OCI-M2 (cell line): ENCODE data around the gene EPB41L1.

Experiments
- DNase-seq: peaks from one replicate; lab custom pipeline; 2025; ENCODE audit not compliant: unreplicated experiment; lab: John Stamatoyannopoulos, UW

The EPB41L1 gene

DNA sequence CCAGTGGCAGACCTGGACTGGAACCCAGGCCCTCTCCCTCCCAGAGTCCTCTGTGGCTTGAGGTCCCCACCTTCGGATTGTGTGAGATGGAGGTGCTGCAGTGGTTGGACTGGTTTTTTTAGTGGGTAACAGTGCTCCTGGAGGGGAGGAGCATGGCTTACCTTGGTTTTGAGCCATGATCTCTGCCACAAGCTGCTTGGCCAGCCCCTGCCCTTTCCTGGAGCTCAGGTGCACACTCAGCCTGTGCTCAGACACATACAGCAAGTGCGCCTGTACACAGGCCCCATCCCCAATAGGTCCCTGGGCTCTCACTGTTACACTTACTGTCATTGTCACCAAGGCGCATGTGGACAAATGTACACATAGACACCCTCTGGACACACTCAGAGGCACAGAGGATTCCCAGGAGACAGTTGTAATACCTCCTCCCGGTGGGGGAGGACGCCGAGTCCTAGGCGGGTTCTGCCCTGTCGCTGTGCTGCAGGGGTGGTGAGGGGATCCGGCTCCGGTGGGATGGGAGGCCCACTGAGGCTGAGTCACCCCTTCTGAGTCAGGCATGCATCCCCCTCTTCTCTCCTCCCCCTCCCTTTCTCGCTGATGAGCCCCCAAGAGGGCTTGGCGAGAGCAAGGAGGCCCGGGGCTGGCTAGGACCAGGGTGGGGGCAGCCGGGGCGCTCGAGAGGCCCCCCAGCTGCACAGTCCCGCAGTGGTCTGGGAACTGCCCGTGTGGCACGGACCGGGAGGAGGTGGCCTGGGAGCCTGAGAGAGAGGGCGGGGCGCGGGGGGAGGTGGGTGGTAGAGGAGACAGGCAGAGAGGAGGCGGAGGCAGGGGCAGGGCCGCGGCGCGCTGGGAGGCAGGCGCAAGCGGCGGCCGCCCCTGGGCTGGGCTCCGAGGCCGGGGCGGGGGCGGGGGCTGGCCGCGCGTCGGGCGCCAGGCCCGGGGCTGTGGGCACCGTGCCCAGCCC lies 522 bp upstream of the EPB41L1 start:
- DNase-seq, result no peak

DNA sequence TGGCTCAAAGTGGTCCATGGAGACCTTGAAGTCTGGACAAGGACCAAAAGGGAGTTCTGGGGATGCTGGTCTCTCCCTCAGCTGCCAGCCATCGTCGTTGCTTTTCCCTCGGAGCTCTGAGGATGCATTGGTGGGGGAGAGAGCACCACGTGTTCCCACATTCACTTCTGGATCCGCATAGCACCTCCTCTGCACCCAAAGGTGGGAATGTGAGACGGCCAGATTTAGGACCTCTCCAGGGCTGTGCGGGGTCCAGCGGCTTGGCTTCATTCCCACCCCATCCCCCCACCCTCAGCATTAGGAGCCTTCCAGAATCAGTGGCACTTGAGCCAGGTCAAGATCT lies 1.1 kb downstream of the EPB41L1 start:
- DNase-seq, result no peak

DNA sequence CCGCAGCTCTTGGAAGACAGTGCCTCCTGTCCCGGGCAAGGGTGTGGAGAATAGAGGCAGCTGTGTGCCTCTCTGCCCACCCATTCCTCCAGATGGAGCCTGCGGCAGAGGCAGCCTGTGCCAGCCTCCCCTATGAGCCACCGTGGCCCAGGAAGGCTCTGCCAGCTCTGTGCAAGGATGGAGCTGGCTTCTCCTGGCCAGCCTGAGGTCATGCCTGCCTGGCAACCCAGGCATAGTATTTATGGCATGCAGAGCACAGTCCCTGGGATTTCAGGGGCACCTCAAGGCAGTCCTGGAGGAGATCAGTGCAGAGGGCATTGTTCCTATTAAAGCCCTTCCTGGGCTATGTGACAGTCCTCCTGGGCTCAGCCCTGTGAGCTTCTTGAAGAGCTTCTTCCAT lies 1.5 kb downstream of the EPB41L1 start:
- no peak for DNase-seq

DNA sequence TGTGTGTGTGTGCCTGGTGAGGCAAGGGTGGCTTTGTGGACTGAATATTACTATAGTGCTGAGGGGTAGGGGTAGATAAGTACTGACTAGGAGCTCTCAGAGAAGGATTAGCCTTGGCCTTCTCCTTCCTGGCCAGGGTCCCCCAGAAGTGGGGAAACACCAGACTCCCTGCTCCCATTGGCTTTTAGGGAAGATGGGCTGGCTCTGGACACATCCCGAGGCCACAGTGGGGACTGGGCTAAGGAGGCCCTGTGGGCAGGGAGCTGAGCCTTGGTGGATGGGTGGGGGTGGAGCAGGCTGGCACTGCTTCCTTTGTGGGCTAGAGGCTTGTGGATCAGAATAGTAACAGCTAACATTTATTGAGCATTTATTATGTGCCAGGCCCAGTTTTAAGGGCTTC lies 3.1 kb downstream of the EPB41L1 start:
- no peak for DNase-seq

DNA sequence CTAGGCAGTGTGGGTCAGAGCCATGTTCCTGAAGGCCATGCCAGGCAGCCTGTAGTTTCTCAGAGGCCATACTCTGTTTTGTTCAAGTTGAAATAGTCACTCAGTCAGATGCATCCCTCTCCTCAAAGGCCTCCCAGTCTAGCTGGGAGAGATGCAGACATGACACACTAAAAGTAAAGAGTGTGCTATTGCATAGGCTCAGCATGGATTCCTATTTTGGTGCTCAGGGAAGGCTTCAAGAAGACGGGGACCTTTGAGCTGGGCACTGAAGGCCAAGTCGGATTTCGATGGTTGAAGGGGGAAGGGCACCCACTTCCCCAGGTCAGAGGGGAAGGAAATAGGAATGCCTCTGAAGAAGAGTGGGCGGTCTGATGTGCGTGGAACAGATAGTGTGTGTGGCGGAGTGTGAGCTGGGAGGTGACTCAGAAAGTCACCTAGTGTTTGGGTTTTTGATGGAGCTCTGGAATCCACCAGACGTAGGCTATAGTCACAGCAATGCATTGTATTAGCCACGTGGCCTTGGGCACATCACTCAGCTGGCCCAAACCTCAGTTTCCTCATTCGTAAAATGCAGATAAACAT lies 3.7 kb downstream of the EPB41L1 start:
- DNase-seq, result no peak

DNA sequence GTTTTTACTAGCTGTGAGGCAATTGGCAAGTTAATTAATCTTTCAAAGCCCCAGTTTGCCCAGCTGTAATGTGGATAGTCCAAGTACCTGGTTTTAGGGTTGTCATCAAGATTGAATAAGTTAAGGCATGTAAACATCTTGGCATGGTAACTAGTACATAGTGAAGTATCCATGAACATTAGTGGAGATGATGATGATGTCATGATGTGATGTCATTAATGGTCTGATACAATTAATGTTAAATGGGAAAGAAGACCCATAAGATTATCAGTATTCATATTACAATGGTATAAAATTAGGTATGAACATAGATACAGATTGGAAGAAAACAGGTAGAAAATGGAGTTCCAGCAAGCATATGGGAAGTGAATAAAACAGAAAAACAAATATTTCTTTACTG lies 5.3 kb downstream of the EPB41L1 start:
- no peak for DNase-seq

DNA sequence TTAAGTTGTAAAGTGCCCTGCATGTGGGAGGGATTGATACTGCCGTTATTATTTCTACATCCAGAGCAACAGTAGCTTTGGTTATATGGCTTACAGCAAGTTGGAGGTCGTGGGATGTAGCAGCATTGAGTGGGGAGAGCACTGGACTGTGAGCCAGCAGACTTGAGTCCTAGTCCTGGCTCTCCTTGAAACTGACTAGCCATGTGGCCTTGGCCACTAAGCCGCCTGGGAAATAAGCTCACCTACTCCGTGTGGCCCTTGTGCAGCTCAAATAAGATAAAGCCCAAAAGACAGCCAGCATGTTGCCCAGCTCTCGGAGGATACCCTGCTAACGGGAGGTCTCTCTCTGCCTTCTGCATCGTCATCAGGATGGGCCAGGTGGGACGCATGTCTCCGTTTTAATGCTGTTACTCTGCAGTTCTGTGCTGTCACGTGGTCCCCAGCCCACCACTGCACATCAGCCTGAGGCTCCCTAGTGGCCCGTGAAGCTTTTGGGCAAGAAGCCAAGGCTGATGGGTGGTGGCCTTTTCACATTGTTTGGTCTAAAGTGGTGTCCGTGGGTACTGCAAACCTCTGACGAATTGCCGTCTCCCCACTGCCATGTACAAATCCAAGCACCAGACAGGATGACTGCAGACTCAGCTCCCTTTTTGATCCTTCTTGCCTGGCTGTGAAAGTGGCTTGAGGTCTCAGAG lies 7.9 kb downstream of the EPB41L1 start:
- DNase-seq, result no peak

DNA sequence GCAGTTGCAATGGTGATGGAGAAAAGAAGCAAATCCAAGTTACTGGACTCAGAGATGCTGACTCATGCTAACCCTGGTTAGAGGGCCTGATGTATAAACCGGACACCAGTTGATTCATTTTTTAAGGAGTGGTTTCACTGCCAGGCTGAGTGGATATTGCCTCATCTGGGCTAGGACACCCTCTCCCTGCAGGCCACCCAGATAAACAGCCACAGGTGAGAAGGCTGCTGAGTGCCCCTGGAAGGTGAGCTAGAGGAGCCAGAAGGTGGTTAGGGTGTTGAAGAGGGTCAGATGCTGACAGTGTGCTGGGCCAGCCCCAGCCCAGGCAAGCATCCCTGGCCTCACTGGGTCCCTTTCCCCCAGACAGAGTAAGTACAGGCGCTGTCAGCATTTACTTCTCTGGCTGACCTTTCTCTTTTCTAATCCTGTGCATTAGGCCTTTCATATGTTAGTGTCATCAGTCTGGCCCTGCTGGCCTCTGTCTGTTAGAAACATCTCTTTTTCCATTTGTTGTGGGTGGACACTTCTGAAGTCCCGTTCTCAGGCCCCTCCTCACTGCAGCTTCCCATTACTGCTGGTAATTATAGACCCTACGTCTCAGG lies 13.5 kb downstream of the EPB41L1 start:
- no peak for DNase-seq

DNA sequence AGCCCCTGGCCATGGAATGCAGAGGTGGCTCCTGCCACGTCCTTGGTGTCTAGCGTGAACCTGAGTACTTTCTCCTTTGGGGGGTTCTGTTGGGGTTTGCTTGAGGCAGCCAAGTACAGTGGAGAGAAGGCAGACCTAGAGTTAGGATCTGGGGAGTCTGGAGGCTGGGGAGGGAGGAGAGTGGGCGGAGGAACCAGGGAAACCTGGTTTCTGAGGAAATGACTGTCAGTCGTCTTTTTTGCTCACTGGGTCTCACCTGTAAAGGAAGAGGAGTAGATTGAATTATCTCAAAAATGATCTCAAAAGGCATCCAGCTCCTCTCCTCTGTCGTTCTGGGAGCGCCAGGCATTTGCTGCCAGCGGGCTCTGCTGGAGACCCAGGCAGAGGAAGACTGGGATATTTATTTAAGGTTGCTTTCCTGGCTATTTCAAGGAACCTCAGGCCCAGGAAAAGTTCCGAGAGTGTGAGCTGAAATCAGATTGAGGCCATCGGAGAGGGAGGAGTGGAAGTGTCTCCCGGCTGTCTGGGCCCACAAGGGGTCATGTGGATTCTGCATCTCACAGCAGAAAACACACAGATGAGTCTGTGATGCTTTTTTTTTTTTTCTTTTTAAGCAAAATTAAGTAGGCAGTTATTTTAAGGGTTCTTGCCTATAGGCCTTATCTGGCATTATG lies 16.1 kb downstream of the EPB41L1 start:
- no peak for DNase-seq

DNA sequence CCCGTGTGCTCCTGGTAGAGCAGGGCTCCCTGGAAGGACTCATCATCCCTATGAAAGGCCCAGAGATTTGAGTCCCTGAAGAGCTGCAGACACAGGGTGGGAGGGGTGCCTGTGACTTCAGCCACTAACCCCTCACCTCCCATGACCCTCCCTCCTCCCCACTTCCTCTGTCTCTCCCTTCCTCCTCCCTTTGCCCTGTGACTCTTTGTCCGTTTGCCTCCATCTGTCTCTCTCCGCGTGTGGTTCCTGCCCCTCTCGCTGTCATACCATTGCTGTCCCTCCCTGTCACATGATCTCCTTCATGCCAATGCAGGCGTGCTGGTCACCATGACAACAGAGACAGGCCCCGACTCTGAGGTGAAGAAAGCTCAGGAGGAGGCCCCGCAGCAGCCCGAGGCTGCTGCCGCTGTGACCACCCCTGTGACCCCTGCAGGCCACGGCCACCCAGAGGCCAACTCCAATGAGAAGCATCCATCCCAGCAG lies 19.0 kb downstream of the EPB41L1 start:
- no peak for DNase-seq

DNA sequence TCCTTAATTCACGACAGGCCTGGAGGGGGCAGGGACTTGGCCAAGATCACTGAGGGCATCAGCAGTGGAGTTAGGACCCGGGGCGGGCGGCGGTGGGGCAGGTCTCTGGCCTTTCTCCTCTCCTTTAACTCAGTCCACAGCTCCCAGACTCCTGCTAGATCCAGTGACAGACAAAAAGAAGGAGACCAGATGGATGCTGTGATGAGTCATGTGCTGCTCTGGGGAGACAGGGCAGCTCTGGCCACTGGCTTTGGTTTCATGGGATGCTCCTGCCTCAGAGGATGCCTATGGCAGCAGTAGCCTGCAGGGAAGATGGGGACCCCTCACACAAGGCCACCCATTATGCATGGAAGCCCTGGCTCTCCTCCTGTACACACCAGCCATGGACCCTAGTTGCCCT lies 20.5 kb downstream of the EPB41L1 start:
- DNase-seq, result no peak

DNA sequence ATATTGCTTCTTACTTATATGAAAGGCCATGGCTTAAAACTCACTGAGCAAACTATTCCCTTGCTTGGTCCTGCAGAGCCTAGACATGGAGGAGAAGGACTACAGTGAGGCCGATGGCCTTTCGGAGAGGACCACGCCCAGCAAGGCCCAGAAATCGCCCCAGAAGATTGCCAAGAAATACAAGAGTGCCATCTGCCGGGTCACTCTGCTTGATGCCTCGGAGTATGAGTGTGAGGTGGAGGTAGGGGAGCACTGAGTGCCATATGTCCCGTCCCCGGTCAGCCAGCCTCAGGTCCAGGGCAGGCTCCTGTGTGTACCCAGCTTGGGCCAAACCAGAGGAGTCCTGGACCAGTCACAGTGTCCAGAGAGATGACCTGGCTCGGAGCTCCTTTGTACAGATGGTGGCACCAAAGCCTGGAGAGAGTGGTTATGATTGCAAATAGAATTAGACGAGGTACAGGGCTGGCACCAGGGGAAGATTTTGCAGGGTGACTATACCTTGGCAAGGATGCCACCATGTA lies 21.0 kb downstream of the EPB41L1 start:
- DNase-seq, result no peak

DNA sequence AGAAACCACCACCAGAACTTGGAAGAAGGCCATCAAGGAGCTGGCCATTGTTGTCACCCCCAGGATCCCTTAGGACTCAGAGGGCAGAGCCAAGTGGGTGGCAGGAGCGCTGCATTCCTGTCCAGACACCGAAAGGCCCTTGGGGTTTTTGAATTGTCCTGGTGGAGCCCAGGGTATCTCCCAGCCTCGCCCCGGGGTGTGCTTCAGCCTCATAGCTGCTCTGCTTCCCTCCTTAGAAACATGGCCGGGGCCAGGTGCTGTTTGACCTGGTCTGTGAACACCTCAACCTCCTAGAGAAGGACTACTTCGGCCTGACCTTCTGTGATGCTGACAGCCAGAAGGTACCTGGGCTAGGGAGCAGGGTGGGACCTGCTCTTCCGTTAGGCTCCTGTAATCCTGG lies 23.2 kb downstream of the EPB41L1 start:
- no peak for DNase-seq

DNA sequence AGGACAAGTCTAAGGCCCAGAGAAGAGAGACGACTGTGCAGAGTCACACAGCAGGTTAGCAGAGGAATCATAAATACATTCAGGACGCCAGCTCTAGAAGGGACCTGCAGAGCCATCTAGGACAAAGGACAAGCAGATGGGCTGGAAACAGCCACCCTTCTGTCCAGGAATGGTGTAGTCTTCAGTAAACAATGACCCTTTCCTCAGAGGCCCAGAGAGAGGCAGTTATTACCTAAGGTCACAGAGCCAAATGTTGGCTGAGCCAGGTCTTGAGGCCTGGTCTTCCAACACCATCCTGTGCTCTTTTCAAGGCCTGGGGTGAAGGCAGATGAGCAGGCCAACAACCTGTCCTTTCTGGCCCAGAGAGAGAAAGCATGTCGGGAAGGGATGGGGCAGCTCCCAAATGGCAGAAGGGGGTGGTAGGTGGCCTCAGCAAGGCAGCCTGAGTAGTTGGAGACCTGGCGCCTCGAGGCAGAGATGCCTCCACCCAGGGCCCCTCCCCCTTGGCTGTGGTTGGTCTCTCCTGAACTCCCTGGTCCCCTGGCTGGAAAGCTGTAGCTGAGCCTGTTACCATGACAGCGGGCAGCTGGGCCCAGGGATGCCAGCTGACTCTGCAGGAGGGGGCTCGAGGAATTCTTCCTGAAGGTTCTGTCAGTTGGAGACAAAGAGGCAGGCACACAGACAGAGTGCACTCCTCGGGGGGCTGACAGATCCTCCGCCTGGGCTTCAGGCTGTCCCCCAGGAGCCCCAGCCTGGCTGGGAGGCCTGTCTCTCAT lies 24.8 kb downstream of the EPB41L1 start:
- DNase-seq, result no peak

DNA sequence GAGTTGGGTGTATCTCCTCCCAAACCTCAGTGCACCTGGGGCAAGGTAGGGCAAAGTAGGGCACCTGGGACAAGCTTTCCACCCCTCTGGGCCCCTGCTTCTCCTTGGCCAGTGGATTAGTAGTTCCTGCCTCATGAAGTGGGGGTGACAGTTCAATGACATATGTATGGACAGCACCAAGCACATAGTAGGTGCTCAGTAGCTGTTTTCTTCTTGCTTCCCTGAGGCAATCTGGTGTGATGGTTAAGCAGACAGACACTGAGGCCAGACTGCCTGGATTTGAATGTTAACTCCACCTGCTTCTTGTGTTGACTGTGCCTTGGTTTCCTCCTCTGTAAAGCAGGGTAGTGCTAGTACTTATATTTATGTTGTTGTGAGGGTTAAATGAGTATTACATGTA lies 25.8 kb downstream of the EPB41L1 start:
- DNase-seq, result no peak

DNA sequence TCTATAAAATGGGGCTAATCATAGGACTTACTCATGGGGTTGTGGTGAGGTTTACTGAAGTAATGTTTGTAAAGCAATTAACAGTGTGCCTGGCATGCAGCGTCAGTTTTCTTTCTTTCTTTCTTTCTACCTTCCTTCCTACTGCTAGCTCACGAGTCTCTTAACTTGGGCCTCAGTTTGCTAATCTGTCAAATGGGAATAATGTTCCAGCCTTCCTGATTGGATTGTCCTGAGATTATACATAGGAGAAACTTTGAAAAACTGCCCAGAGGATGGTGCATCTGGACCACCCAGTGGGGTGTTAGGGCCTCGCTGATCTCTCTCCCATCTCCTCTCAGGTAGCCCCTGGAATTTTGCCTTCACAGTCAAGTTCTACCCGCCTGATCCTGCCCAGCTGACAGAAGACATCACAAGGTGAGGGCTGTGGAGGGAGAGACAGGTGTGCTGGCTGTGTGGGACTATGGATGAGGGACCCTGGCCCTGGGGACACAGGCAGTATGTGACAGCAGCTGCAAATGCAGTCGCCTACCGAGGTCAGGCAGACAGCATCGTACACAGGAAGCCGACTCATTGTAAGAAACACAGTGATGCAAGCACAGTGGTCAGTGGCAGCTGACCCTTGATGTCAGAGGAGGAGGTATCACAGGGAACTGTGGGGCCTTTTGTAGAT lies 27.5 kb downstream of the EPB41L1 start:
- DNase-seq, result no peak

DNA sequence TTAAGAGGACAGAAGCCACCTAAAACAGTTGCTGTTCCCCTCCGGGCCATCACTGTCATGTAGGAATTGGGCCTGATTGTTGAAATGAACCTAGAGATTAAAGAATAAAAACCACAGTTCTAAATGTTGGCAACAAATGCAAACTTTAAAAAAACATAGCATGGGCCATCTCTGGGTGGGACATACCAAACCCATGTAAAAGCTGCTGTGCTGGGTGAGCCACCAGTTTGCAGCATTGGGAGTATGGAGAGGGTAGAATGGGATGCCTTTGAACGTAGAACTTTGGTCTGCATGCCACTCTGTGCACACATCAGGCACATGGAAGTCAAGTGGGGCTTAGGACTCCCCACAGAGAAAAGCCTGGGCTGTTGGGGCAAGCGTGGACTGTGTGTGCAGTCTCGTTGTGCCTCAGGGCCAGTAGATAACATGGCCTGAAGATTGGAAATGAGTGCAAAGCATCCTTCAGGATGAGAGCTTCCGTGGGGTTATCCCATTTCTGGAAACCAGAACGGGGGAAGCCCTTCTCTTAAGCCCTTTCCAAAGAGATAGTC lies 28.1 kb downstream of the EPB41L1 start:
- DNase-seq, result no peak

DNA sequence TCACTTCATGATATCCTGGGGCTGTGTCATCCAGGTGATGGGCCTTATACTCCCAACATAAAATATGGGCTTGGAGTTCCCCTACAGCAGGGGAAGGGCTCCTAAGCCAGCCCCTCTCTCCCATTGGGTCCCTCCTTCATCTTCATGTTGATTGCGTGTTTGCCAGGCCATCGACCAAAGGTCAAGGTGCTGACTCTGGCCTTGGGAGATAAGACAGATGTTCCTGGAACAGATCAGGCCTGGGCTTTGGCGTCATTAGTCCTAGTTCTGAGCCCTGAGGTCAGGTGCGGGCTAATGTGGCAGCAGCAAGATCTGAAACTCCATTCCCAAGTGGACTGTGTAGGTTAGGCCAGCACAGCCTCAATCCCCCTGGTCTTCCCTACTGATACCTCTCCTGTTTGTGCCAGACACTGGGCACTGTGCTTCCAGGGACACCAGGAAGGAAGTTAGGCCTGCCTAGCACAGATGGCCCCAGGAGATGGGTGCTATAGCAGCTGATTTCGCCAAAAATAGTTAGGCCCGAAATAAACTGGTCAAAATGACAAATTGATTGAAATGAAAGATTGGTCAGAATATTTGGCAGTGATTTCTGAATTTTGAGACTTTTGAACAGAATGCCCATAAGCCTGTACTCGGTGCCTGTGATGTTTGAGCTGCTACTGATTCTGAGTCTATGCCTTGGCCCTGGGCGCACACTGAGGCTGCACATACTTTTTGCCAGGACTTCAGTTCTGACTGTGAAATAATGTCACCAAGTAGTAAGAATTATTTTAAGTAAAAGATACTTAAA lies 28.8 kb downstream of the EPB41L1 start:
- no peak for DNase-seq
